Measurements from ENCODE around the gene MAP7.

- TF ChIP-seq JUND (IDR thresholded peaks at IDR 0.05) (no peak), CTCF (IDR thresholded peaks at IDR 0.05; ENCODE audit: low read depth, low read length, missing input control) (no peak)
Observed at GRCh38 chr6:136494710-136495109, 55.5 kb downstream of the MAP7 start.
